Smooth muscle cell (in vitro differentiated cells): ENCODE results near the gene KCNJ5. TPM values are rescaled to one million over a fixed set of nuclear protein-coding genes. Genes with fewer than 3 reads are reported as not detected.

Experiments used
- DNase-seq: peaks from one replicate; lab custom pipeline; 2025; ENCODE audit not compliant: unreplicated experiment; lab: John Stamatoyannopoulos, UW
- H2AFZ ChIP-seq: fragments of 200-600 bp; sonication (generic); 2 replicates; pipeline ENCODE4 v1.6.0; 2016; ENCODE audit warnings: antibody characterized with exemption, low read depth, mild to moderate bottlenecking
- H3F3A ChIP-seq: fragments of 200-600 bp; sonication (generic); 2 replicates; pipeline ENCODE4 v1.6.0; 2017; ENCODE audit warnings: antibody characterized with exemption, low read depth
- H3K27ac ChIP-seq: fragments of 200-600 bp; sonication (generic); 2 replicates; pipeline ENCODE4 v1.5.1; 2016; ENCODE audit warnings: low read depth, mild to moderate bottlenecking
- H3K27me3 ChIP-seq: fragments of 200-600 bp; sonication (generic); 2 replicates; pipeline ENCODE4 v1.6.1; 2016; ENCODE audit warnings: low read depth, mild to moderate bottlenecking
- H3K36me3 ChIP-seq: fragments of 200-600 bp; sonication (generic); 2 replicates; pipeline ENCODE4 v1.5.1; 2016; ENCODE audit warnings: low read depth
- H3K4me1 ChIP-seq: fragments of 200-600 bp; sonication (generic); 2 replicates; pipeline ENCODE4 v1.5.1; 2016; ENCODE audit warnings: low read depth
- H3K4me2 ChIP-seq: fragments of 200-600 bp; sonication (generic); 2 replicates; pipeline ENCODE4 v1.6.0; 2016; ENCODE audit warnings: mild to moderate bottlenecking
- H3K4me3 ChIP-seq: fragments of 200-600 bp; sonication (generic); 2 replicates; pipeline ENCODE4 v1.5.1; 2016; ENCODE audit warnings: mild to moderate bottlenecking
- H3K79me2 ChIP-seq: fragments of 200-600 bp; sonication (generic); 2 replicates; pipeline ENCODE4 v1.6.0; 2016; ENCODE audit warnings: low read depth, mild to moderate bottlenecking
- H3K9ac ChIP-seq: fragments of 200-600 bp; sonication (generic); 2 replicates; pipeline ENCODE4 v1.6.0; 2016; ENCODE audit warnings: low read depth
- H3K9me3 ChIP-seq: fragments of 200-600 bp; sonication (generic); replicated peaks from 2 replicates; pipeline ENCODE4 v1.5.1; 2016; ENCODE audit warnings: low read depth
- H4K20me1 ChIP-seq: fragments of 200-600 bp; sonication (generic); 2 replicates; pipeline ENCODE4 v1.6.0; 2016; ENCODE audit warnings: low read depth
- CTCF ChIP-seq: fragments of 200-600 bp; sonication (generic); IDR thresholded peaks from 2 replicates; pipeline ENCODE4 v1.5.1; 2017; ENCODE audit warnings: borderline replicate concordance, mild to moderate bottlenecking, antibody characterized with exemption; ENCODE audit not compliant: insufficient read depth, poor library complexity, severe bottlenecking
- WGBS: methylation state at CpG from one replicate; pipeline ENCODE4 v1.1.7; 2016; ENCODE audit warnings: low lambda C conversion rate; 5-methylcytosine and 5-hydroxymethylcytosine counted together
- polyA plus RNA-seq: library from polyadenylated mRNA; unstranded; fragments of >200 nt; fragmentation: Nextera tagmentation; extraction: Ambion mirVana; gene quantifications from 2 replicates; pipeline ENCODE4 v1.2.1, GENCODE V29; 2016
- total RNA-seq: library from RNA; depleted of rRNA; stranded (reverse); fragments of >200 nt; gene quantifications from 2 replicates; pipeline ENCODE4 v1.2.3, GENCODE V29; 2014

Gene KCNJ5
- total and polyA plus RNA-seq, 2 experiments from 2014 or later, result 0.11 TPM; not detected in 1

- H3K4me1 ChIP-seq, result peaks cover 13% of the 10 kb centered on the region
- no peak for TF ChIP-seq CTCF
- no peaks in the 10 kb centered on the region for H3K79me2 ChIP-seq
- 81% methylated on average over 8 of the region's 8 CpGs for WGBS
- no peak for DNase-seq
- H3K9me3 ChIP-seq, result no peaks in the 10 kb centered on the region
- H3K27me3 ChIP-seq, result peaks cover 5% of the 10 kb centered on the region
- peaks cover 13% of the 10 kb centered on the region for H3F3A ChIP-seq
- H3K36me3 ChIP-seq, result no peaks in the 10 kb centered on the region
- no peak overlapping the region for H3K9ac ChIP-seq
- H4K20me1 ChIP-seq, result no peaks in the 10 kb centered on the region
- no peak overlapping the region for H3K4me3 ChIP-seq
- H3K4me2 ChIP-seq, result peak overlapping the region; percentile 71
- no peak overlapping the region for H2AFZ ChIP-seq
- H3K27ac ChIP-seq, result no peak overlapping the region
Measured at GRCh38 chr11:128909438-128910125, 18.4 kb downstream of the KCNJ5 start.

GRCh38 chr11:128910576-128910975, 19.4 kb downstream of the KCNJ5 start:
- Histone ChIP-seq H3K4me1 (peaks cover 5% of the 10 kb centered on the region), H3K4me3 (no peak overlapping the region), H3K79me2 (no peaks in the 10 kb centered on the region), H3F3A (peaks cover 13% of the 10 kb centered on the region), H3K27ac (no peak overlapping the region), H3K4me2 (no peak overlapping the region), H3K9ac (no peak overlapping the region), H3K36me3 (no peaks in the 10 kb centered on the region), H4K20me1 (no peaks in the 10 kb centered on the region), H3K27me3 (peaks cover 5% of the 10 kb centered on the region), H3K9me3 (no peaks in the 10 kb centered on the region), H2AFZ (no peak overlapping the region)
- 78% methylated on average over 3 of the region's 3 CpGs for WGBS
- TF ChIP-seq CTCF, result no peak
- DNase-seq, result no peak

GRCh38 chr11:128911239-128911638, 20.1 kb downstream of the KCNJ5 start:
- no peak overlapping the region for H2AFZ ChIP-seq
- DNase-seq, result no peak
- no peaks in the 10 kb centered on the region for H4K20me1 ChIP-seq
- no peak for TF ChIP-seq CTCF
- no peaks in the 10 kb centered on the region for H3K36me3 ChIP-seq
- no peak overlapping the region for H3K4me2 ChIP-seq
- H3K4me1 ChIP-seq, result peaks cover 5% of the 10 kb centered on the region
- H3K79me2 ChIP-seq, result no peaks in the 10 kb centered on the region
- no peak overlapping the region for H3K9ac ChIP-seq
- peaks cover 13% of the 10 kb centered on the region for H3F3A ChIP-seq
- no peaks in the 10 kb centered on the region for H3K9me3 ChIP-seq
- no peak overlapping the region for H3K4me3 ChIP-seq
- H3K27me3 ChIP-seq, result peaks cover 5% of the 10 kb centered on the region
- WGBS, result 97% methylated on average over 17 of the region's 17 CpGs
- H3K27ac ChIP-seq, result no peak overlapping the region

- Histone ChIP-seq H3K4me1 (peaks cover 5% of the 10 kb centered on the region), H3K79me2 (no peaks in the 10 kb centered on the region), H3K27ac (no peak overlapping the region), H2AFZ (no peak overlapping the region), H3K4me3 (no peak overlapping the region), H3K9me3 (no peaks in the 10 kb centered on the region), H4K20me1 (no peaks in the 10 kb centered on the region), H3K4me2 (no peak overlapping the region), H3K27me3 (peaks cover 5% of the 10 kb centered on the region), H3F3A (peaks cover 13% of the 10 kb centered on the region), H3K9ac (no peak overlapping the region), H3K36me3 (no peaks in the 10 kb centered on the region)
- WGBS, result 94% methylated on average over 18 of the region's 18 CpGs
- DNase-seq, result no peak
- no peak for TF ChIP-seq CTCF
Measured at GRCh38 chr11:128911701-128912100, 20.5 kb downstream of the KCNJ5 start.
